Keratinocyte (primary cell): ENCODE data around the gene USHBP1. TPM values are rescaled to one million over a fixed set of nuclear protein-coding genes. Genes with fewer than 3 reads are reported as not detected.

ENCODE experiments used
- DNase-seq: peaks from one replicate; pipeline ENCODE4 v3.0.0-alpha.2; 2011; ENCODE audit warnings: low read depth, missing footprints, low spot score
- FAIRE-seq: peaks from 2 replicates; lab custom pipeline; 2011; peaks lifted over from hg19 to GRCh38; lab: Jason Lieb, UNC
- H2AFZ ChIP-seq: 2 replicates; pipeline ENCODE4 v1.6.0; 2012; ENCODE audit warnings: low read length, control low read depth, inconsistent platforms; ENCODE audit not compliant: control insufficient read depth
- H3K27ac ChIP-seq: 2 replicates; pipeline ENCODE4 v1.5.1; 2011; ENCODE audit warnings: low read length; ENCODE audit not compliant: control insufficient read depth, insufficient read depth
- H3K27me3 ChIP-seq: 3 replicates; pipeline ENCODE4 v1.6.0; 2011; ENCODE audit warnings: low read length; ENCODE audit not compliant: control insufficient read depth, insufficient read depth; ENCODE audit errors: extremely low read depth
- H3K36me3 ChIP-seq, 2 experiments: 2 replicates in 1 of 2; 3 replicates in 1 of 2; pipeline ENCODE4 v1.5.1; 2011; ENCODE audit warnings: low read length in 2 of 2, mild to moderate bottlenecking in 1 of 2; ENCODE audit not compliant: control insufficient read depth in 2 of 2, insufficient read depth in 2 of 2; ENCODE audit errors: extremely low read depth in 1 of 2
- H3K4me1 ChIP-seq: 3 replicates; pipeline ENCODE4 v1.5.1; 2011; ENCODE audit warnings: low read length; ENCODE audit not compliant: control insufficient read depth, insufficient read depth; ENCODE audit errors: extremely low read depth
- H3K4me2 ChIP-seq: 3 replicates; pipeline ENCODE4 v1.6.0; 2011; ENCODE audit warnings: low read depth, low read length; ENCODE audit not compliant: control insufficient read depth, insufficient read depth; ENCODE audit errors: extremely low read depth
- H3K4me3 ChIP-seq, 3 experiments: fragments of 200-600 bp in 1 of 3; sonication (generic) in 1 of 3; 2 replicates in 2 of 3; 3 replicates in 1 of 3; pipeline ENCODE4 v1.5.1; 2011 to 2016; ENCODE audit warnings: low read length in 3 of 3, mild to moderate bottlenecking in 3 of 3, control low read depth in 2 of 3, inconsistent platforms in 1 of 3, low read depth in 1 of 3, mixed read lengths in 1 of 3, mixed run types in 1 of 3, moderate library complexity in 1 of 3; ENCODE audit not compliant: control insufficient read depth in 2 of 3, insufficient read depth in 2 of 3; ENCODE audit errors: extremely low read depth in 1 of 3
- H3K79me2 ChIP-seq: 2 replicates; pipeline ENCODE4 v1.6.0; 2012; ENCODE audit warnings: low read length; ENCODE audit not compliant: control insufficient read depth, insufficient read depth
- H3K9ac ChIP-seq: 3 replicates; pipeline ENCODE4 v1.6.0; 2011; ENCODE audit warnings: low read length; ENCODE audit not compliant: control insufficient read depth, insufficient read depth; ENCODE audit errors: extremely low read depth
- H3K9me1 ChIP-seq: 3 replicates; pipeline ENCODE4 v1.6.0; 2011; ENCODE audit warnings: low read length; ENCODE audit not compliant: control insufficient read depth, insufficient read depth; ENCODE audit errors: extremely low read depth
- H3K9me3 ChIP-seq: 2 replicates; pipeline ENCODE4 v1.5.1; 2012; ENCODE audit warnings: low read depth, low read length; ENCODE audit not compliant: control insufficient read depth
- H4K20me1 ChIP-seq: 3 replicates; pipeline ENCODE4 v1.6.0; 2011; ENCODE audit warnings: low read length; ENCODE audit not compliant: control insufficient read depth, insufficient read depth; ENCODE audit errors: extremely low read depth
- CTCF ChIP-seq, 3 experiments: IDR thresholded peaks in 1 of 3; conservative IDR thresholded peaks in 1 of 3; optimal IDR thresholded peaks in 1 of 3; 2 replicates in 2 of 3; 3 replicates in 1 of 3; pipeline versions ENCODE3 to v1.5.1; 2011; ENCODE audit warnings: low read length in 3 of 3, mild to moderate bottlenecking in 3 of 3, moderate library complexity in 2 of 3, control low read depth in 1 of 3, inconsistent platforms in 1 of 3; ENCODE audit not compliant: insufficient read depth in 2 of 3; ENCODE audit errors: extremely low read depth in 1 of 3
- EZH2 ChIP-seq: IDR thresholded peaks from one replicate; pipeline ENCODE4 v1.6.1; 2012; ENCODE audit warnings: inconsistent platforms, mild to moderate bottlenecking, low read length, moderate library complexity
- dilution Hi-C: fragments of 300-500 bp; cut with MboI; formaldehyde crosslinking; loops from one replicate; pipeline ENCODE4 v1.7.0; 2020; ENCODE audit warnings: low sequenced_read_pairs; ENCODE audit not compliant: extremely low pct_ligation_motif_present
- polyA plus RNA-seq, 5 experiments: library from polyadenylated mRNA; depleted of rRNA in 3 of 5; stranded (reverse) in 3 of 5; stranded (forward) in 1 of 5; unstranded in 1 of 5; fragments of >200 nt; gene quantifications; 1 replicate in 1 of 5; 2 replicates in 3 of 5; 3 replicates in 1 of 5; pipeline versions ENCODE4 v1.2.1 to v1.2.3, GENCODE V29; 2011 to 2012; ENCODE audit warnings: missing spikeins in 2 of 5, low read depth in 1 of 5, low replicate concordance in 1 of 5

The USHBP1 gene
- polyA plus RNA-seq, 1 donor (not counting 4 experiments of a cell fraction or from before 2014, with no cell fraction given): not detected

- H3K36me3 ChIP-seq: peaks cover 0 to 3% of the 10 kb centered on the region in 2 experiments
- no peaks in the 10 kb centered on the region for H3K27me3 ChIP-seq
- no peaks in the 10 kb centered on the region for H3K9me1 ChIP-seq
- H3K4me1 ChIP-seq: peaks cover 23% of the 10 kb centered on the region
- DNase-seq: no peak
- dilution Hi-C loops: no loop called here
- H3K9ac ChIP-seq: peak overlapping the region; percentile 73
- H3K9me3 ChIP-seq: no peaks in the 10 kb centered on the region
- H3K79me2 ChIP-seq: peaks cover 40% of the 10 kb centered on the region
- H3K4me2 ChIP-seq: peak overlapping the region; percentile 70
- H3K4me3 ChIP-seq: peak overlapping the region; percentile 82 to 92 (median 86)
- H4K20me1 ChIP-seq: no peaks in the 10 kb centered on the region
- TF ChIP-seq CTCF (optimal IDR thresholded peaks at IDR 0.05 in 1 of 3, IDR thresholded peaks at IDR 0.05 in 1 of 3, conservative IDR thresholded peaks at IDR 0.05 in 1 of 3; ENCODE audit: extremely low read depth in 1 of 3, insufficient read depth in 2 of 3, low read length in 3 of 3): no peak
- TF ChIP-seq EZH2: no peak
- no peak for FAIRE-seq
- H2AFZ ChIP-seq: no peak overlapping the region
- no peak overlapping the region for H3K27ac ChIP-seq
These were observed 21.2 kb downstream of the USHBP1 start for GRCh38 chr19:17243211-17243829.

GRCh38 chr19:17242431-17243208 is 21.9 kb downstream of the USHBP1 start:
- peaks cover 3 to 7% of the 10 kb centered on the region in 2 experiments for H3K36me3 ChIP-seq
- H3K27me3 ChIP-seq: no peaks in the 10 kb centered on the region
- no peak overlapping the region for H2AFZ ChIP-seq
- H3K9me3 ChIP-seq: no peaks in the 10 kb centered on the region
- TF ChIP-seq EZH2 (no peak), CTCF (optimal IDR thresholded peaks at IDR 0.05 in 1 of 3, IDR thresholded peaks at IDR 0.05 in 1 of 3, conservative IDR thresholded peaks at IDR 0.05 in 1 of 3; ENCODE audit: extremely low read depth in 1 of 3, insufficient read depth in 2 of 3, low read length in 3 of 3) (no peak)
- H4K20me1 ChIP-seq: no peaks in the 10 kb centered on the region
- no peak for FAIRE-seq
- DNase-seq: no peak
- peaks cover 40% of the 10 kb centered on the region for H3K79me2 ChIP-seq
- peak overlapping the region in 1 of 3 experiments; percentile 1 for H3K4me3 ChIP-seq
- H3K27ac ChIP-seq: no peak overlapping the region
- dilution Hi-C loops: no loop called here
- no peak overlapping the region for H3K4me2 ChIP-seq
- H3K9ac ChIP-seq: no peak overlapping the region
- H3K4me1 ChIP-seq: peaks cover 16% of the 10 kb centered on the region
- H3K9me1 ChIP-seq: no peaks in the 10 kb centered on the region
